IMR-90 (cell line): Measurements from ENCODE around the gene CDK12. TPM values are rescaled to one million over a fixed set of nuclear protein-coding genes. Genes with fewer than 3 reads are reported as not detected.
"Not testable (repeated sequence)": the region's sequence is repeated elsewhere in the genome, so short reads cannot be mapped to it uniquely, and the experiment has no call there.

ENCODE experiments used
- ATAC-seq: fragments of 200-7000 bp; cut with Tn5 transposase; 2 replicates; pipeline ENCODE4 v1.9.1; 2020; ENCODE audit warnings: low read depth, mild to moderate bottlenecking, moderate library complexity
- BruUV-seq: library from RNA; stranded (reverse); fragments of 400-500 nt; replicated peaks from 2 replicates; lab custom pipeline; 2021; lab: Mats Ljungman, UMichigan
- CTCF ChIA-PET: fragments of 300-600 bp; formaldehyde crosslinking; extraction: SDS; loops from one replicate; lab custom pipeline; 2021; ENCODE audit warnings: antibody characterized with exemption; lab: Yijun Ruan, JAX
- POLR2A ChIA-PET: fragments of 300-600 bp; sonication (Branson Sonifier 250); formaldehyde crosslinking; loops from one replicate; lab custom pipeline; 2022; ENCODE audit warnings: antibody characterized with exemption; ENCODE audit not compliant: unreplicated experiment; lab: Charles Lee
- DNase-seq: peaks from one replicate; pipeline ENCODE4 v3.0.0; 2013
- H2AFZ ChIP-seq: replicated peaks from 2 replicates; pipeline ENCODE3; 2013; ENCODE audit warnings: low read length, mild to moderate bottlenecking; ENCODE audit not compliant: poor library complexity
- H2AK5ac ChIP-seq: 2 replicates; pipeline ENCODE4 v1.6.1; 2013; ENCODE audit warnings: low read depth, low read length, inconsistent platforms
- H2AK9ac ChIP-seq: replicated peaks from 2 replicates; pipeline ENCODE3; 2013; ENCODE audit warnings: mild to moderate bottlenecking, low read depth, low read length, moderate library complexity; ENCODE audit not compliant: poor library complexity
- H2BK120ac ChIP-seq: 2 replicates; pipeline ENCODE4 v1.6.1; 2013; ENCODE audit warnings: low read depth, low read length, inconsistent platforms
- H2BK15ac ChIP-seq: 3 replicates; pipeline ENCODE4 v1.6.1; 2013; ENCODE audit warnings: low read depth, low read length, inconsistent platforms
- H2BK20ac ChIP-seq: 2 replicates; pipeline ENCODE4 v1.6.1; 2013; ENCODE audit warnings: low read depth, mild to moderate bottlenecking, inconsistent platforms, low read length, moderate library complexity
- H2BK5ac ChIP-seq: 2 replicates; pipeline ENCODE4 v1.6.1; 2013; ENCODE audit warnings: mild to moderate bottlenecking, low read depth, low read length, inconsistent platforms; ENCODE audit not compliant: poor library complexity, severe bottlenecking
- H3K14ac ChIP-seq: replicated peaks from 2 replicates; pipeline ENCODE4 v1.6.1; 2013; ENCODE audit warnings: low read depth, low read length, inconsistent platforms
- H3K18ac ChIP-seq: 2 replicates; pipeline ENCODE4 v1.6.1; 2013; ENCODE audit warnings: low read depth, low read length, control low read depth
- H3K23ac ChIP-seq: 2 replicates; pipeline ENCODE4 v1.6.1; 2013; ENCODE audit warnings: low read depth, low read length, inconsistent platforms
- H3K27ac ChIP-seq: 2 replicates; pipeline ENCODE4 v1.5.1; 2013; ENCODE audit warnings: mild to moderate bottlenecking, control low read depth, low read length; ENCODE audit not compliant: insufficient read depth
- H3K27me3 ChIP-seq: 2 replicates; pipeline ENCODE4 v1.6.1; 2013; ENCODE audit warnings: low read length; ENCODE audit not compliant: control insufficient read depth, insufficient read depth
- H3K36me3 ChIP-seq: 2 replicates; pipeline ENCODE4 v1.6.1; 2013; ENCODE audit warnings: low read length, mixed read lengths; ENCODE audit not compliant: control insufficient read depth, insufficient read depth
- H3K4ac ChIP-seq: 2 replicates; pipeline ENCODE4 v1.6.1; 2013; ENCODE audit warnings: low read depth, low read length, inconsistent platforms
- H3K4me1 ChIP-seq: 2 replicates; pipeline ENCODE4 v1.6.1; 2013; ENCODE audit warnings: low read length, mixed read lengths; ENCODE audit not compliant: control insufficient read depth, insufficient read depth
- H3K4me2 ChIP-seq: 2 replicates; pipeline ENCODE4 v1.6.1; 2013; ENCODE audit warnings: low read depth, mild to moderate bottlenecking, control low read depth, low read length, moderate library complexity
- H3K4me3 ChIP-seq: 2 replicates; pipeline ENCODE4 v1.5.1; 2013; ENCODE audit warnings: low read depth, mild to moderate bottlenecking, control low read depth, low read length, moderate library complexity; ENCODE audit not compliant: insufficient read depth
- H3K56ac ChIP-seq: 2 replicates; pipeline ENCODE4 v1.6.1; 2013; ENCODE audit warnings: low read length, inconsistent platforms; ENCODE audit not compliant: insufficient read depth; ENCODE audit errors: extremely low read depth
- H3K79me1 ChIP-seq, 2 experiments: 2 replicates each; pipeline ENCODE4 v1.6.1; 2013; ENCODE audit warnings: low read length in 2 of 2, inconsistent platforms in 1 of 2, low read depth in 1 of 2
- H3K9ac ChIP-seq: 2 replicates; pipeline ENCODE4 v1.6.1; 2013; ENCODE audit warnings: low read depth, low read length, control low read depth
- H3K9me1 ChIP-seq: 2 replicates; pipeline ENCODE4 v1.6.1; 2013; ENCODE audit warnings: low read length, inconsistent platforms; ENCODE audit not compliant: insufficient read depth
- H3K9me3 ChIP-seq: 2 replicates; pipeline ENCODE4 v1.6.1; 2013; ENCODE audit warnings: low read length; ENCODE audit not compliant: control insufficient read depth, insufficient read depth
- H4K20me1 ChIP-seq: 2 replicates; pipeline ENCODE4 v1.6.1; 2013; ENCODE audit warnings: low read length, inconsistent platforms; ENCODE audit not compliant: insufficient read depth
- H4K5ac ChIP-seq: 2 replicates; pipeline ENCODE4 v1.6.1; 2013; ENCODE audit warnings: mild to moderate bottlenecking, low read depth, low read length, control low read depth
- H4K8ac ChIP-seq, 2 experiments: 2 replicates each; pipeline ENCODE4 v1.6.1; 2013; ENCODE audit warnings: low read depth in 2 of 2, low read length in 2 of 2, control low read depth in 1 of 2, inconsistent platforms in 1 of 2
- H4K91ac ChIP-seq: 2 replicates; pipeline ENCODE4 v1.6.1; 2013; ENCODE audit warnings: low read depth, low read length, inconsistent platforms; ENCODE audit not compliant: insufficient read depth
- BHLHE40 ChIP-seq: fragments of 150-350 bp; IDR thresholded peaks from 2 replicates; pipeline ENCODE4 v1.6.1; 2016; ENCODE audit warnings: mild to moderate bottlenecking, low read depth, low read length
- CEBPB ChIP-seq: IDR thresholded peaks from 2 replicates; pipeline ENCODE4 v1.6.1; 2012; ENCODE audit warnings: low read depth, low read length, improper control_type of control experiment
- MXI1 ChIP-seq: IDR thresholded peaks from 2 replicates; pipeline ENCODE4 v1.6.1; 2012; ENCODE audit warnings: low read depth, mild to moderate bottlenecking, low read length, moderate library complexity, borderline replicate concordance
- RCOR1 ChIP-seq: IDR thresholded peaks from 2 replicates; pipeline ENCODE4 v1.6.1; 2012; ENCODE audit warnings: mild to moderate bottlenecking, low read length, improper control_type of control experiment; ENCODE audit not compliant: insufficient replicate concordance
- RFX5 ChIP-seq: IDR thresholded peaks from 2 replicates; pipeline ENCODE4 v1.8.0; 2012; ENCODE audit warnings: low read depth, mild to moderate bottlenecking, low read length, moderate library complexity
- WGBS, 2 experiments: methylation state at CpG; one replicate each; pipeline versions ENCODE4 v1.1.5 to v1.1.7; 2013; ENCODE audit warnings: missing lambda C conversion rate in 2 of 2; ENCODE audit not compliant: insufficient read length in 1 of 2; ENCODE audit errors: extremely low coverage in 2 of 2; 5-methylcytosine and 5-hydroxymethylcytosine counted together
- dilution Hi-C: fragments of 300-500 bp; cut with HindIII; formaldehyde crosslinking; loops from one replicate; pipeline ENCODE4 v1.14.3; 2018; ENCODE audit warnings: low sequenced_read_pairs; ENCODE audit not compliant: unreplicated experiment
- in situ Hi-C: fragments of 300-500 bp; cut with MboI; formaldehyde crosslinking; loops from 3 replicates; pipeline ENCODE4 v1.14.3; 2019; ENCODE audit warnings: low sequenced_read_pairs, inconsistent platforms, mixed read lengths
- intact Hi-C: fragments of 100-400 bp; cut with micrococcal nuclease; formaldehyde crosslinking; loops from 2 replicates; pipeline ENCODE4 v1.10.0; 2022
- polyA plus RNA-seq, 3 experiments: library from polyadenylated mRNA; depleted of rRNA; stranded (reverse); fragments of >200 nt; gene quantifications; 2 replicates each; pipeline ENCODE4 v1.2.3, GENCODE V29; 2012; ENCODE audit warnings: low replicate concordance in 1 of 3
- total RNA-seq: library from RNA; depleted of rRNA; stranded (reverse); fragments of >200 nt; gene quantifications from 2 replicates; pipeline ENCODE4 v1.2.3, GENCODE V29; 2012
- TF ChIP-seq, protein P1 (sequence below): fragments of 150-350 bp; IDR thresholded peaks from 2 replicates; pipeline ENCODE4 v1.6.1; 2017; ENCODE audit warnings: mild to moderate bottlenecking, antibody characterized with exemption, low read length, low read depth

The CDK12 gene
- total and polyA plus RNA-seq, 2 of the 4 experiments (the other 2 are of a cell fraction): 16.1 to 27.1 TPM

GRCh38 chr17:39429600-39429999, 31.7 kb upstream of the CDK12 start:
- H2AK9ac ChIP-seq: no peak overlapping the region
- dilution Hi-C loops: no loop called here
- H2BK120ac ChIP-seq: no peak overlapping the region
- H3K9me1 ChIP-seq: no peaks in the 10 kb centered on the region
- DNase-seq (no peak), ATAC-seq (no peak)
- H3K14ac ChIP-seq: no peak overlapping the region
- H2AFZ ChIP-seq: no peak overlapping the region
- no peak overlapping the region for H4K5ac ChIP-seq
- no peak overlapping the region for H2BK15ac ChIP-seq
- no peak overlapping the region for H3K56ac ChIP-seq
- H3K9ac ChIP-seq: no peak overlapping the region
- no peaks in the 10 kb centered on the region for H4K20me1 ChIP-seq
- no peak overlapping the region for H3K27ac ChIP-seq
- no peak overlapping the region for H2BK5ac ChIP-seq
- H3K27me3 ChIP-seq: no peaks in the 10 kb centered on the region
- intact Hi-C loops: no loop called here
- WGBS, 2 experiments: no CpG with 5 or more reads among the region's 4 CpGs
- TF ChIP-seq, protein P1, sequence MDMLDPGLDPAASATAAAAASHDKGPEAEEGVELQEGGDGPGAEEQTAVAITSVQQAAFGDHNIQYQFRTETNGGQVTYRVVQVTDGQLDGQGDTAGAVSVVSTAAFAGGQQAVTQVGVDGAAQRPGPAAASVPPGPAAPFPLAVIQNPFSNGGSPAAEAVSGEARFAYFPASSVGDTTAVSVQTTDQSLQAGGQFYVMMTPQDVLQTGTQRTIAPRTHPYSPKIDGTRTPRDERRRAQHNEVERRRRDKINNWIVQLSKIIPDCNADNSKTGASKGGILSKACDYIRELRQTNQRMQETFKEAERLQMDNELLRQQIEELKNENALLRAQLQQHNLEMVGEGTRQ: no peak
- TF ChIP-seq RCOR1: no peak
- no peak for TF ChIP-seq RFX5
- TF ChIP-seq BHLHE40: no peak
- TF ChIP-seq MXI1: no peak
- TF ChIP-seq CEBPB: no peak
- peaks cover 0 to 3% of the 10 kb centered on the region in 2 experiments; a peak in 2 of 4 replicates for H3K79me1 ChIP-seq
- no peak overlapping the region for H3K4me2 ChIP-seq
- ChIA-PET POLR2A (interaction anchor here (0.6 kb wide), 1 partner anchor 14 kb away, joined by 3 read pairs; no protein-coding TSS in a partner anchor), CTCF (no interaction called here)
- H4K8ac ChIP-seq: no peak overlapping the region
- no TSS peak for BruUV-seq
- H3K4me1 ChIP-seq: no peaks in the 10 kb centered on the region
- no peak overlapping the region for H3K4ac ChIP-seq
- no peak overlapping the region for H2AK5ac ChIP-seq
- peaks cover 62% of the 10 kb centered on the region for H3K36me3 ChIP-seq
- in situ Hi-C loops: no loop called here
- H2BK20ac ChIP-seq: no peak overlapping the region
- no peak overlapping the region for H3K23ac ChIP-seq
- H3K9me3 ChIP-seq: no peaks in the 10 kb centered on the region
- no peak overlapping the region for H4K91ac ChIP-seq
- H3K18ac ChIP-seq: no peak overlapping the region
- H3K4me3 ChIP-seq: no peak overlapping the region

GRCh38 chr17:39439868-39440267, 21.4 kb upstream of the CDK12 start:
- H3K23ac ChIP-seq, dilution Hi-C loops, intact Hi-C loops, H3K9ac ChIP-seq, H4K91ac ChIP-seq, BruUV-seq, H3K18ac ChIP-seq, H3K4me1 ChIP-seq, H3K14ac ChIP-seq, H2BK120ac ChIP-seq, H4K20me1 ChIP-seq, H3K4me2 ChIP-seq, CTCF ChIA-PET, ATAC-seq, H2BK20ac ChIP-seq, H3K27ac ChIP-seq, H3K9me1 ChIP-seq, H3K4me3 ChIP-seq, H2BK15ac ChIP-seq, H3K56ac ChIP-seq, H2AFZ ChIP-seq, H4K5ac ChIP-seq, H3K27me3 ChIP-seq, H3K4ac ChIP-seq, DNase-seq, in situ Hi-C loops, H2AK5ac ChIP-seq, H2BK5ac ChIP-seq, H3K9me3 ChIP-seq, H2AK9ac ChIP-seq, POLR2A ChIA-PET, H4K8ac ChIP-seq: not testable (repeated sequence)
- WGBS, 2 experiments: no CpG with 5 or more reads among the region's 2 CpGs
- Histone ChIP-seq H3K79me1 (peaks cover 0 to 11% of the 10 kb centered on the region in 2 experiments; a peak in 2 of 4 replicates), H3K36me3 (peaks cover 47% of the 10 kb centered on the region)
